Fibroblast of lung (primary cell): ENCODE results near the gene PEPD. TPM values are rescaled to one million over a fixed set of nuclear protein-coding genes. Genes with fewer than 3 reads are reported as not detected.

Source experiments
- DNase-seq, 2 donors: peaks; one replicate each; pipeline versions ENCODE4 v3.0.0 to v3.0.0-alpha.2; 2010; ENCODE audit warnings: low read depth in 2 of 2
- H2AFZ ChIP-seq: 2 replicates; pipeline ENCODE4 v1.5.1; 2012; ENCODE audit warnings: low read length, control low read depth, inconsistent platforms
- H3K27ac ChIP-seq: 2 replicates; pipeline ENCODE4 v1.5.1; 2011; ENCODE audit warnings: low read length, control low read depth; ENCODE audit not compliant: insufficient read depth
- H3K27me3 ChIP-seq: 2 replicates; pipeline ENCODE4 v1.5.1; 2011; ENCODE audit warnings: mild to moderate bottlenecking, low read length; ENCODE audit not compliant: control insufficient read depth, insufficient read depth
- H3K36me3 ChIP-seq: 2 replicates; pipeline ENCODE4 v1.5.1; 2011; ENCODE audit warnings: low read length; ENCODE audit not compliant: control insufficient read depth, insufficient read depth
- H3K4me1 ChIP-seq: 2 replicates; pipeline ENCODE4 v1.5.1; 2011; ENCODE audit warnings: low read length; ENCODE audit not compliant: control insufficient read depth, insufficient read depth; ENCODE audit errors: extremely low read depth
- H3K4me2 ChIP-seq: 2 replicates; pipeline ENCODE4 v1.5.1; 2011; ENCODE audit warnings: low read length, control low read depth; ENCODE audit not compliant: insufficient read depth; ENCODE audit errors: extremely low read depth
- H3K4me3 ChIP-seq, 4 experiments: fragments of 200-600 bp in 1 of 4; sonication (generic) in 1 of 4; replicated peaks in 1 of 4; 2 replicates each; pipeline ENCODE4 v1.5.1; 2011 to 2016; ENCODE audit warnings: low read length in 4 of 4, low read depth in 3 of 4, mild to moderate bottlenecking in 3 of 4, control low read depth in 2 of 4, inconsistent platforms in 1 of 4, mixed read lengths in 1 of 4; ENCODE audit not compliant: insufficient read depth in 1 of 4; ENCODE audit errors: control extremely low read depth in 1 of 4
- H3K79me2 ChIP-seq: 2 replicates; pipeline ENCODE4 v1.5.1; 2012; ENCODE audit warnings: mild to moderate bottlenecking, low read length, inconsistent platforms; ENCODE audit not compliant: control insufficient read depth, insufficient read depth
- H3K9ac ChIP-seq: 2 replicates; pipeline ENCODE4 v1.5.1; 2011; ENCODE audit warnings: mild to moderate bottlenecking, low read length, control low read depth; ENCODE audit not compliant: insufficient read depth
- H3K9me3 ChIP-seq: 2 replicates; pipeline ENCODE4 v1.5.1; 2012; ENCODE audit warnings: low read depth, low read length; ENCODE audit not compliant: control insufficient read depth, insufficient read depth
- H4K20me1 ChIP-seq: 2 replicates; pipeline ENCODE4 v1.5.1; 2011; ENCODE audit warnings: low read length; ENCODE audit not compliant: control insufficient read depth, insufficient read depth; ENCODE audit errors: extremely low read depth
- CTCF ChIP-seq, 2 donors: IDR thresholded peaks in 1 of 2; conservative IDR thresholded peaks in 1 of 2; 1 replicate in 1 of 2; 2 replicates in 1 of 2; pipeline ENCODE4 v1.5.1; 2011 to 2012; ENCODE audit warnings: low read length in 2 of 2, control low read depth in 1 of 2, inconsistent platforms in 1 of 2, low read depth in 1 of 2, mild to moderate bottlenecking in 1 of 2
- EZH2 ChIP-seq: IDR thresholded peaks from 2 replicates; pipeline ENCODE4 v1.5.1; 2012; ENCODE audit warnings: low read length, control low read depth, mild to moderate bottlenecking; ENCODE audit errors: missing control alignments
- polyA plus RNA-seq, 2 donors: library from polyadenylated mRNA; depleted of rRNA in 1 of 2; stranded (reverse) in 1 of 2; unstranded in 1 of 2; fragments of >200 nt; gene quantifications; 2 replicates each; pipeline ENCODE4 v1.2.1, GENCODE V29; 2011 to 2012; ENCODE audit warnings: missing spikeins in 1 of 2
- total RNA-seq: library from RNA; depleted of rRNA; stranded (reverse); fragments of >200 nt; gene quantifications from 2 replicates; pipeline ENCODE4 v1.2.1, GENCODE V29; 2014

The PEPD gene
- total and polyA plus RNA-seq, 2 donors (not counting 1 experiment from before 2014, with no cell fraction given), result 59.8 to 81.9 TPM

- Histone ChIP-seq H3K4me1 (no peaks in the 10 kb centered on the region), H3K79me2 (no peaks in the 10 kb centered on the region), H3K4me2 (no peak overlapping the region), H3K36me3 (no peaks in the 10 kb centered on the region), H4K20me1 (no peaks in the 10 kb centered on the region), H3K9ac (no peak overlapping the region), H2AFZ (no peak overlapping the region), H3K4me3 (no peak overlapping the region), H3K27ac (no peak overlapping the region), H3K27me3 (no peaks in the 10 kb centered on the region), H3K9me3 (no peaks in the 10 kb centered on the region)
- TF ChIP-seq EZH2 (no peak), CTCF (conservative IDR thresholded peaks at IDR 0.05 in 1 of 2, IDR thresholded peaks at IDR 0.05 in 1 of 2; ENCODE audit: low read depth in 1 of 2, low read length in 2 of 2) (no peak)
- no peak for DNase-seq
These were observed 74.0 kb downstream of the PEPD start for GRCh38 chr19:33447336-33448158.

GRCh38 chr19:33446330-33447293, 75.0 kb downstream of the PEPD start:
- no peak for DNase-seq
- TF ChIP-seq CTCF (conservative IDR thresholded peaks at IDR 0.05 in 1 of 2, IDR thresholded peaks at IDR 0.05 in 1 of 2; ENCODE audit: low read depth in 1 of 2, low read length in 2 of 2), result no peak
- no peak for TF ChIP-seq EZH2
- H3K4me2 ChIP-seq, result no peak overlapping the region

More at GRCh38 chr19:33446330-33447293, 75.0 kb downstream of the PEPD start:
- Histone ChIP-seq H3K9ac (no peak overlapping the region), H3K27ac (no peak overlapping the region), H3K36me3 (no peaks in the 10 kb centered on the region), H3K4me3 (no peak overlapping the region), H3K4me1 (no peaks in the 10 kb centered on the region), H3K27me3 (no peaks in the 10 kb centered on the region), H3K79me2 (no peaks in the 10 kb centered on the region), H3K9me3 (no peaks in the 10 kb centered on the region), H2AFZ (no peak overlapping the region), H4K20me1 (no peaks in the 10 kb centered on the region)
